Measurements from ENCODE around the gene MED12L.

Gene MED12L

GRCh38 chr3:151452841-151453240, 367.4 kb downstream of the MED12L start:
- no peak overlapping the region for H3K4me3 ChIP-seq (ENCODE audit: low read depth, low read length)
- H3K27me3 ChIP-seq (ENCODE audit: control insufficient read depth, insufficient read depth, low read length), result no peaks in the 10 kb centered on the region
- no peak overlapping the region for H3K9ac ChIP-seq (ENCODE audit: low read depth, low read length)
- no peaks in the 10 kb centered on the region for H3K4me1 ChIP-seq (ENCODE audit: control insufficient read depth, insufficient read depth, low read length)
- H3K36me3 ChIP-seq (ENCODE audit: control insufficient read depth, insufficient read depth, low read length), result no peaks in the 10 kb centered on the region
- H3K9me3 ChIP-seq (ENCODE audit: control insufficient read depth, insufficient read depth, low read length), result no peaks in the 10 kb centered on the region

GRCh38 chr3:151456065-151456464, 370.6 kb downstream of the MED12L start:
- no peak overlapping the region for H3K9ac ChIP-seq (ENCODE audit: low read depth, low read length)
- peaks cover 7% of the 10 kb centered on the region for H3K27me3 ChIP-seq (ENCODE audit: control insufficient read depth, insufficient read depth, low read length)
- no peaks in the 10 kb centered on the region for H3K4me1 ChIP-seq (ENCODE audit: control insufficient read depth, insufficient read depth, low read length)
- no peaks in the 10 kb centered on the region for H3K9me3 ChIP-seq (ENCODE audit: control insufficient read depth, insufficient read depth, low read length)
- H3K36me3 ChIP-seq (ENCODE audit: control insufficient read depth, insufficient read depth, low read length), result no peaks in the 10 kb centered on the region
- H3K4me3 ChIP-seq (ENCODE audit: low read depth, low read length), result no peak overlapping the region

- Histone ChIP-seq H3K27me3 (ENCODE audit: control insufficient read depth, insufficient read depth, low read length) (peaks cover 7% of the 10 kb centered on the region), H3K4me1 (ENCODE audit: control insufficient read depth, insufficient read depth, low read length) (no peaks in the 10 kb centered on the region), H3K4me3 (ENCODE audit: low read depth, low read length) (no peak overlapping the region), H3K36me3 (ENCODE audit: control insufficient read depth, insufficient read depth, low read length) (no peaks in the 10 kb centered on the region), H3K9me3 (ENCODE audit: control insufficient read depth, insufficient read depth, low read length) (no peaks in the 10 kb centered on the region), H3K9ac (ENCODE audit: low read depth, low read length) (no peak overlapping the region)
Measured at GRCh38 chr3:151459358-151459757, 373.9 kb downstream of the MED12L start.

- Histone ChIP-seq H3K9ac (ENCODE audit: low read depth, low read length) (no peak overlapping the region), H3K9me3 (ENCODE audit: control insufficient read depth, insufficient read depth, low read length) (no peaks in the 10 kb centered on the region), H3K4me3 (ENCODE audit: low read depth, low read length) (peak overlapping the region; percentile 50), H3K36me3 (ENCODE audit: control insufficient read depth, insufficient read depth, low read length) (no peaks in the 10 kb centered on the region), H3K4me1 (ENCODE audit: control insufficient read depth, insufficient read depth, low read length) (no peaks in the 10 kb centered on the region), H3K27me3 (ENCODE audit: control insufficient read depth, insufficient read depth, low read length) (peaks cover 7% of the 10 kb centered on the region)
Measured at GRCh38 chr3:151460228-151460627, 374.8 kb downstream of the MED12L start.

DNA sequence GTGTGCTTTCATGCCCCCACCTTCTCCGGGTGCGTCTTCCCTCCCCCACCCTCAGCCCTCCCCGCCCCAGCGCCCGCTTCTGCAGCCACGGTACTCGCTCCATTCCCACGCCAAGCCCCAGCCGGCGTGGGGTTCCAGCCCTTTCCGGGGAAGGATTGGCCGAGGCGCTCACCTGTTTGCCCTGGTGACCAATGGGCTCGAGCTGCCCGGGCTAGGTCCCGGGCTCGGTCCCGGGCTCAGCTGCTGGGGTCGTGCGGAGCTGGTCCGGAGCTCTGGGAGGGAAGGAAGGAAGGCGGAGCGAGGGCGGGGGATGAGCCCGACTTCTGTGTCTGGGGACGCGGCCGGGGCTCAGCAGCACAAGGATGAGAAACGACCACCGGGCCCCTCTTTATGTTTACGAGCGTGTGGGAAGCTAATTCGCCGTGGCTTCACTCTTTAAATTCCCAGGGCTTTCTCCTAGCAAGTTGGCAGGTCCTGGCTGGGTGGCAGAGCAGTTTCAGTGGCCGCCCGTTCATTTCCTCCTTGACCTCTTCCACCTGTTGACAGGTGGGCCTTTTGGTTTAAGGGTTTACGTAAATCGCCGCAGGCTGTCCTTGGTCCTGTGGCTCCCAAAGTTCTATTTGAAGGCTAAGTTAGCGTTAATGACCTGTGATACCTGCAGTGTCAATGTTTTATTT, 375.4 kb downstream of the MED12L start, which contains the start of gene IGSF10:
IGSF10 (minus strand) TSS at position 288 of the 677 bp plus-strand sequence. CDS start 2,352 bp downstream, outside the sequence.
- peaks cover 7% of the 10 kb centered on the region for H3K27me3 ChIP-seq (ENCODE audit: control insufficient read depth, insufficient read depth, low read length)
- no peak within 1 kb of the TSS for H3K9ac ChIP-seq (ENCODE audit: low read depth, low read length)
- H3K9me3 ChIP-seq (ENCODE audit: control insufficient read depth, insufficient read depth, low read length), result no peaks in the 10 kb centered on the region
- no peaks in the 10 kb centered on the region for H3K4me1 ChIP-seq (ENCODE audit: control insufficient read depth, insufficient read depth, low read length)
- H3K36me3 ChIP-seq (ENCODE audit: control insufficient read depth, insufficient read depth, low read length), result no peaks in the 10 kb centered on the region
- peak within 1 kb of the TSS; percentile 50 for H3K4me3 ChIP-seq (ENCODE audit: low read depth, low read length)

- H3K9ac ChIP-seq (ENCODE audit: low read depth, low read length), result no peak overlapping the region
- no peaks in the 10 kb centered on the region for H3K36me3 ChIP-seq (ENCODE audit: control insufficient read depth, insufficient read depth, low read length)
- H3K4me1 ChIP-seq (ENCODE audit: control insufficient read depth, insufficient read depth, low read length), result no peaks in the 10 kb centered on the region
- H3K27me3 ChIP-seq (ENCODE audit: control insufficient read depth, insufficient read depth, low read length), result peaks cover 7% of the 10 kb centered on the region
- H3K9me3 ChIP-seq (ENCODE audit: control insufficient read depth, insufficient read depth, low read length), result no peaks in the 10 kb centered on the region
- no peak overlapping the region for H3K4me3 ChIP-seq (ENCODE audit: low read depth, low read length)
Measured at GRCh38 chr3:151462278-151462780, 376.9 kb downstream of the MED12L start.

GRCh38 chr3:151462991-151463390, 377.5 kb downstream of the MED12L start:
- Histone ChIP-seq H3K4me1 (ENCODE audit: control insufficient read depth, insufficient read depth, low read length) (no peaks in the 10 kb centered on the region), H3K9ac (ENCODE audit: low read depth, low read length) (no peak overlapping the region), H3K27me3 (ENCODE audit: control insufficient read depth, insufficient read depth, low read length) (peaks cover 7% of the 10 kb centered on the region), H3K4me3 (ENCODE audit: low read depth, low read length) (no peak overlapping the region), H3K9me3 (ENCODE audit: control insufficient read depth, insufficient read depth, low read length) (no peaks in the 10 kb centered on the region), H3K36me3 (ENCODE audit: control insufficient read depth, insufficient read depth, low read length) (no peaks in the 10 kb centered on the region)

- Histone ChIP-seq H3K36me3 (ENCODE audit: control insufficient read depth, insufficient read depth, low read length) (no peaks in the 10 kb centered on the region), H3K9ac (ENCODE audit: low read depth, low read length) (no peak overlapping the region), H3K4me1 (ENCODE audit: control insufficient read depth, insufficient read depth, low read length) (no peaks in the 10 kb centered on the region), H3K27me3 (ENCODE audit: control insufficient read depth, insufficient read depth, low read length) (no peaks in the 10 kb centered on the region), H3K9me3 (ENCODE audit: control insufficient read depth, insufficient read depth, low read length) (no peaks in the 10 kb centered on the region), H3K4me3 (ENCODE audit: low read depth, low read length) (no peak overlapping the region)
Measured at GRCh38 chr3:151467069-151467468, 381.6 kb downstream of the MED12L start.

DNA sequence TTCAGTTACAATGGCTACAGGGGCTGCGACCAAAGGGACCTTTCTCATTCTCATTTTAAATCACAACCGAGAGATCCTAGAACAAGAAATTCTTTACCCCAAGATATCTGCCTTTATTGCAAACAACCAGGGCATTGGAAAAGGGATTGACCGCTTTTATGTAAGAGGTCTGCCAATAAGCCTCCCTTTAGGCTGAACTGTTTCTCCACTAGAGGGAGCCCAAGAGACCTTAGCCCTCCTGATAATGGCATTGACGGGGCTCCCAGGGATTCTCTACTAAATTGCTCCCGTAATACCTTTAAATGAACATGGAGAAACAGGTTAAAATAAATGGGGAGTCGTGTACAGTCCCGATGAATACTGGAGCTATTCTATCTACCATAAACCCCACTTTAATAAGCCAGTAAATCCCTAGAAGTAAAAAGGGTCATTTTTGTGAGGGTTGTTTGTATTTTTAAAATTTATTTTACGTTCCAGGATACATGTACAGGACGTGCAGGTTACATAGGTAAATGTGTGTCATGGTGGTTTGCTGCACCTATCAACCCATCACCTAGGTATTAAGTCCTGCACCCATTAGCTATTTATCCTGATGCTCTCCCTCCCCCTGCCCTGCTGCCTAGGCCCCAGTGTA, 382.9 kb downstream of the MED12L start:
- H3K9me3 ChIP-seq (ENCODE audit: control insufficient read depth, insufficient read depth, low read length), result no peaks in the 10 kb centered on the region
- H3K4me1 ChIP-seq (ENCODE audit: control insufficient read depth, insufficient read depth, low read length), result no peaks in the 10 kb centered on the region
- no peaks in the 10 kb centered on the region for H3K36me3 ChIP-seq (ENCODE audit: control insufficient read depth, insufficient read depth, low read length)
- no peak overlapping the region for H3K9ac ChIP-seq (ENCODE audit: low read depth, low read length)
- H3K4me3 ChIP-seq (ENCODE audit: low read depth, low read length), result no peak overlapping the region
- H3K27me3 ChIP-seq (ENCODE audit: control insufficient read depth, insufficient read depth, low read length), result no peaks in the 10 kb centered on the region

DNA sequence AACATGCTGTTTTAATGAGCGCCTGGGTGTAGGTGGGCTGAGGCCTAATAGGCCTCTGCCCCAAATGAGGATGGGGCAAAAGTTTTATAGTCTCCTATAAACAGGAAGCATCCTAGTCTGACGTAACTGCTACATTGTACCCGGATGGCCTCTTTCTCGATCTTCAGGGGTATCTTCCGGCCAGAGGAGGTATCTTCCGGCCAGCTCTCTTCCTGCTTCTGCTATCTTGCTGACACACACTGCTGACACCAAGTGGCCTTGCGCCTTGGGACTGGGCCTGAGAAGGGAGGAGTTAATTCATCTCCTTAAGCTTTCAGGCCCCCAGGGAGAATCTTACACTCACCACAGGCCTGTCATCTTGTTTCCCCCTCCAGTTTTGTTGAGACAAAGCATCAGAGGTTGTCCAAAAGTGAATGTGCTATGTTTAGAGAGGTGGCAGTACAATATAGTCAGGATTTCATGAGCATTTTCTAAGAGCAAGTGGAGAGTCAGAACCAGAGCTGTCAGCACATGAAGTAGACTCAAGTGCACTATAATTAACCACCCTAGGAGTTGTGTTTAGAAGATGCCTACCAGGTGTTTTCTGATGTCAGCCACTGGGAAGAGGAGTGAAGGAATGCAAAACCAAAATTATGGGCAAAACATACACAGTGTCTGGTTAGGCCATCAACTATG, 391.0 kb downstream of the MED12L start:
- Histone ChIP-seq H3K27me3 (ENCODE audit: control insufficient read depth, insufficient read depth, low read length) (no peaks in the 10 kb centered on the region), H3K36me3 (ENCODE audit: control insufficient read depth, insufficient read depth, low read length) (no peaks in the 10 kb centered on the region), H3K4me3 (ENCODE audit: low read depth, low read length) (no peak overlapping the region), H3K9me3 (ENCODE audit: control insufficient read depth, insufficient read depth, low read length) (no peaks in the 10 kb centered on the region), H3K4me1 (ENCODE audit: control insufficient read depth, insufficient read depth, low read length) (peaks cover 6% of the 10 kb centered on the region), H3K9ac (ENCODE audit: low read depth, low read length) (no peak overlapping the region)

DNA sequence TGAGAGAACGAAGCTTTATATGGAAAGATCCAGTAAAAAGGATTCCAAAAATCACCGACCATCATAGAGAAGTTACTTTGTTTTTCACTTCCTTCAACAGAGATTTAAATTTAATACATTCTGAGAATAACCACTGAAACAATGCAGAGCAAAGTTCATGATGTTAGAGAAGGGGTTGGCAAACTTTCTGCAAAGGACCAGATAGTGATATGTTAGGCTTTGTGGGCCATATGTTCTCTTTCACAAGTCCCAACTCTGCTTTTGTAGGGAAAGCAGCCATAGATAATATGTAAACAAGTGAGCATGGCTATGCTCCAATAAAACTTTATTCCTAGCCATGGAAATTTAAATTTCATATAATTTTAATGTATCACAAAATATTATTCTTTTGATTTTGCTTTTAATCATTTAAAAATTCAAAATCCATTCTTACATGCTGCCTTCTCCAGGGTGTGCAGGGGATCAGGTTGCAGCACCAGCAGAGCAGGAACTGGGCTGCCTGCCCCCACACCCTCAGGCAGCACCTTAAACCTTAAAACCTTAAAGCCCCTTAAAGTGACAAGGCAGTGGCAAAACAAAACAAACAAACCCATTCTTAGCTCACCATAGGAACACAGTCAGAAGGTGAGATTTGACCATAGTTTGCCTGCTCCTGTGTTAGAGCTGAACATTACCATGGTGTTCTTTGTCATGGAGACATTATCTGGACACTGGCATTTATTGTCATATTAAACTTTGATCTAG, 392.3 kb downstream of the MED12L start:
- H3K27me3 ChIP-seq (ENCODE audit: control insufficient read depth, insufficient read depth, low read length), result no peaks in the 10 kb centered on the region
- no peak overlapping the region for H3K9ac ChIP-seq (ENCODE audit: low read depth, low read length)
- no peaks in the 10 kb centered on the region for H3K36me3 ChIP-seq (ENCODE audit: control insufficient read depth, insufficient read depth, low read length)
- no peaks in the 10 kb centered on the region for H3K9me3 ChIP-seq (ENCODE audit: control insufficient read depth, insufficient read depth, low read length)
- H3K4me1 ChIP-seq (ENCODE audit: control insufficient read depth, insufficient read depth, low read length), result peaks cover 6% of the 10 kb centered on the region
- no peak overlapping the region for H3K4me3 ChIP-seq (ENCODE audit: low read depth, low read length)
